Neural progenitor cell (in vitro differentiated cells): ENCODE results near the gene EML2. TPM values are rescaled to one million over a fixed set of nuclear protein-coding genes. Genes with fewer than 3 reads are reported as not detected.
A peak's percentile ranks its signal among the peaks of the same experiment; 100 is the strongest.

ENCODE experiments used
- DNase-seq: peaks from one replicate; pipeline ENCODE4 v3.0.0-alpha.2; 2016; ENCODE audit warnings: low spot score
- H2AFZ ChIP-seq: fragments of 200-600 bp; sonication (generic); replicated peaks from 2 replicates; pipeline ENCODE4 v1.6.1; 2016; ENCODE audit warnings: antibody characterized with exemption
- H3F3A ChIP-seq: fragments of 200-600 bp; sonication (generic); 2 replicates; pipeline ENCODE4 v1.6.1; 2016; ENCODE audit warnings: antibody characterized with exemption, low read depth
- H3K27ac ChIP-seq: fragments of 200-600 bp; sonication (generic); 2 replicates; pipeline ENCODE4 v1.5.1; 2016; ENCODE audit warnings: mild to moderate bottlenecking
- H3K27me3 ChIP-seq: fragments of 200-600 bp; sonication (generic); 2 replicates; pipeline ENCODE4 v1.6.1; 2016; ENCODE audit warnings: mild to moderate bottlenecking, moderate library complexity
- H3K36me3 ChIP-seq: fragments of 200-600 bp; sonication (generic); 2 replicates; pipeline ENCODE4 v1.5.1; 2016
- H3K4me1 ChIP-seq: fragments of 200-600 bp; sonication (generic); 2 replicates; pipeline ENCODE4 v1.6.1; 2016; ENCODE audit warnings: mixed run types
- H3K4me2 ChIP-seq: fragments of 200-600 bp; sonication (generic); 2 replicates; pipeline ENCODE4 v1.6.1; 2016
- H3K4me3 ChIP-seq: fragments of 200-600 bp; sonication (generic); 2 replicates; pipeline ENCODE4 v1.5.1; 2016
- H3K79me2 ChIP-seq: fragments of 200-600 bp; sonication (generic); 2 replicates; pipeline ENCODE4 v1.6.1; 2016; ENCODE audit warnings: low read depth
- H3K9ac ChIP-seq: fragments of 200-600 bp; sonication (generic); 2 replicates; pipeline ENCODE4 v1.6.1; 2016
- H3K9me3 ChIP-seq: fragments of 200-600 bp; sonication (generic); 2 replicates; pipeline ENCODE4 v1.5.1; 2016; ENCODE audit warnings: low read depth
- H4K20me1 ChIP-seq: fragments of 200-600 bp; sonication (generic); 2 replicates; pipeline ENCODE4 v1.6.1; 2016; ENCODE audit warnings: low read depth
- H3K27ac Mint-ChIP-seq: 3 replicates; pipeline ENCODE4 v1.8.0; 2021; ENCODE audit warnings: mixed read lengths
- H3K27me3 Mint-ChIP-seq: 2 replicates; pipeline ENCODE4 v1.8.0; 2022; ENCODE audit warnings: low read depth, mild to moderate bottlenecking, inconsistent platforms, moderate library complexity, mixed read lengths; ENCODE audit not compliant: insufficient read depth
- H3K36me3 Mint-ChIP-seq: 3 replicates; pipeline ENCODE4 v1.8.0; 2021; ENCODE audit warnings: mixed read lengths
- H3K4me1 Mint-ChIP-seq: 3 replicates; pipeline ENCODE4 v1.8.0; 2021; ENCODE audit warnings: mixed read lengths
- H3K4me3 Mint-ChIP-seq: 3 replicates; pipeline ENCODE4 v1.8.0; 2021; ENCODE audit warnings: mild to moderate bottlenecking, moderate library complexity, mixed read lengths
- H3K9me3 Mint-ChIP-seq: 3 replicates; pipeline ENCODE4 v1.8.0; 2020; ENCODE audit warnings: mixed read lengths
- EZH2 ChIP-seq: fragments of 200-600 bp; sonication (generic); IDR thresholded peaks from 2 replicates; pipeline ENCODE4 v1.6.1; 2017; ENCODE audit warnings: antibody characterized with exemption, mild to moderate bottlenecking, moderate library complexity
- EZH2phosphoT487 ChIP-seq: fragments of 200-600 bp; sonication (generic); IDR thresholded peaks from 2 replicates; pipeline ENCODE4 v1.6.1; 2017; ENCODE audit warnings: antibody characterized with exemption
- total RNA-seq: library from RNA; depleted of rRNA; stranded (reverse); fragments of >200 nt; gene quantifications from 2 replicates; pipeline ENCODE4 v1.2.3, GENCODE V29; 2015; ENCODE audit warnings: low replicate concordance
- TF ChIP-seq, protein P1 (sequence below): fragments of 200-600 bp; sonication (generic); IDR thresholded peaks from 2 replicates; pipeline ENCODE4 v1.5.1; 2017; ENCODE audit warnings: antibody characterized with exemption, mild to moderate bottlenecking

The EML2 gene
- total RNA-seq, 1 donor from 2014 or later: 15.9 TPM

DNA sequence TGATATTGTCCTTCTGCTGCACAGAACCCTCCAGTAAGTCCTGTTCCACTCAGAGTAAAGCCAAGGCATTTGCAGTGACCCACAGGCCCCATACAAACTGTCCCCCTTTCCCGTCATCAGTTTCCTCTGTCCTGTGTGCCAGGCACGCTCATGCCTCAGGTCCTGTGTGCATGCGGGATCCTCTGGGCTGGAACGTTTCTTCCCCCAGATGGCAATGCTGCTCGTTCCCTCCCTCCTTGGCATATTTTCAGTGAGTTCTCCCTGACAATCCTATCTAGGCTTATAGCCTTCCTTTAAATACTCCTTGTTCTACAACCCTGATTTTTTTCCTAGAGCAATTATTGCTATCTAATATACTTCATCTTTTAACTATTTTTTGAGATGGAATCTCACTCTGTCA, 60.3 kb downstream of the EML2 start:
- Histone ChIP-seq H3F3A (peaks cover 4% of the 10 kb centered on the region), H3K27me3 (no peaks in the 10 kb centered on the region), H2AFZ (no peak overlapping the region), H3K4me1 (peaks cover 6% of the 10 kb centered on the region), H3K36me3 (no peaks in the 10 kb centered on the region), H3K79me2 (peaks cover 37% of the 10 kb centered on the region), H3K4me3 (no peak overlapping the region), H3K27ac (no peak overlapping the region), H4K20me1 (no peaks in the 10 kb centered on the region), H3K9me3 (no peaks in the 10 kb centered on the region), H3K9ac (no peak overlapping the region), H3K4me2 (no peak overlapping the region)
- TF ChIP-seq EZH2phosphoT487 (no peak), EZH2 (no peak)
- TF ChIP-seq, protein P1, sequence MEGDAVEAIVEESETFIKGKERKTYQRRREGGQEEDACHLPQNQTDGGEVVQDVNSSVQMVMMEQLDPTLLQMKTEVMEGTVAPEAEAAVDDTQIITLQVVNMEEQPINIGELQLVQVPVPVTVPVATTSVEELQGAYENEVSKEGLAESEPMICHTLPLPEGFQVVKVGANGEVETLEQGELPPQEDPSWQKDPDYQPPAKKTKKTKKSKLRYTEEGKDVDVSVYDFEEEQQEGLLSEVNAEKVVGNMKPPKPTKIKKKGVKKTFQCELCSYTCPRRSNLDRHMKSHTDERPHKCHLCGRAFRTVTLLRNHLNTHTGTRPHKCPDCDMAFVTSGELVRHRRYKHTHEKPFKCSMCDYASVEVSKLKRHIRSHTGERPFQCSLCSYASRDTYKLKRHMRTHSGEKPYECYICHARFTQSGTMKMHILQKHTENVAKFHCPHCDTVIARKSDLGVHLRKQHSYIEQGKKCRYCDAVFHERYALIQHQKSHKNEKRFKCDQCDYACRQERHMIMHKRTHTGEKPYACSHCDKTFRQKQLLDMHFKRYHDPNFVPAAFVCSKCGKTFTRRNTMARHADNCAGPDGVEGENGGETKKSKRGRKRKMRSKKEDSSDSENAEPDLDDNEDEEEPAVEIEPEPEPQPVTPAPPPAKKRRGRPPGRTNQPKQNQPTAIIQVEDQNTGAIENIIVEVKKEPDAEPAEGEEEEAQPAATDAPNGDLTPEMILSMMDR: no peak
- peaks cover 2% of the 10 kb centered on the region for H3K36me3 Mint-ChIP-seq
- DNase-seq: no peak
- peaks cover 15% of the 10 kb centered on the region for H3K4me1 Mint-ChIP-seq
- H3K27ac Mint-ChIP-seq: peak overlapping the region; percentile 82
- peaks cover 3% of the 10 kb centered on the region for H3K27me3 Mint-ChIP-seq
- no peaks in the 10 kb centered on the region for H3K9me3 Mint-ChIP-seq
- peak overlapping the region; percentile 62 for H3K4me3 Mint-ChIP-seq

DNA sequence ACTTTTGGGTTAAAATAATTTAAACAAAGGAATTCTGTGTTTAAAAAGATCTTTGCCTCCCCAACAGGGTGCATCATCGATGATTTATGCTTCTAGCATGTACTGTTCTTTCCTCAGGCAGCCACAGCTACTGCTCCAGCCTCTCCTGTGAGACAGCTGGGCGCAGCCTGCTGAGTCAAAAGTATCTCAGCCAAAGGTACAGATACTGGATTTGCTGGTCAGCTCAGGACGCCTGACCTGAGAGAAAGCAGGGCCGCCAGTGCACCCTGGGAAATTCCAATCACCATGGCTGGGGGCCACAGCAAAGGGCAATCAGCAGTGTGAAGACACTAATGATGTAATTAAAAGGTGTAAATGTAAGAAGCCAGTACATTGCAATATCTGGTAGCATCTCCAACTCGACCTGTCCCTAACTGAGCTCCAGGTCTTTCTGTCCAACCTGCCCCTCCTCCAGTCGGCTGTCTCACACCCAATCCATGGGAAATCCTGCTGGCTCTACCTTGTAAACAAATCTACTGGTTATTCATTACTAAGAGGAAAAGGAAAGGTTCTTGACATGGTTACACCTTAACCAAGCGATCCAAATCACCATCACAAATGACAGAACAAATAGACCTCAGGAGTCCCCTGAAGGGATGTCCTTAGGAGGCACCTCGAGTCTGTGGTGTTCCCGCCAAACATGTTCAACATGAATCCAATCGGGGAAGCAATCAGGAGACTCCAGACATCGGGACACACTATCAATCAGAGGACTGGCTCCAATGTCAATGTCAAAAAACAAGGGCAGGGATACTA, 61.9 kb downstream of the EML2 start:
- Histone ChIP-seq H4K20me1 (no peaks in the 10 kb centered on the region), H3K79me2 (peaks cover 21% of the 10 kb centered on the region), H3K36me3 (no peaks in the 10 kb centered on the region), H3K4me2 (no peak overlapping the region), H3K27me3 (no peaks in the 10 kb centered on the region), H3K9me3 (no peaks in the 10 kb centered on the region), H2AFZ (no peak overlapping the region), H3K4me1 (peaks cover 6% of the 10 kb centered on the region), H3K9ac (no peak overlapping the region), H3F3A (peaks cover 7% of the 10 kb centered on the region), H3K4me3 (no peak overlapping the region), H3K27ac (peak overlapping the region; percentile 63)
- H3K9me3 Mint-ChIP-seq: no peaks in the 10 kb centered on the region
- no peak for TF ChIP-seq EZH2phosphoT487
- no peak for TF ChIP-seq EZH2
- TF ChIP-seq, protein P1: no peak
- H3K4me3 Mint-ChIP-seq: peak overlapping the region; percentile 22
- H3K27ac Mint-ChIP-seq: no peak overlapping the region
- H3K27me3 Mint-ChIP-seq: peaks cover 2% of the 10 kb centered on the region
- DNase-seq: no peak
- H3K36me3 Mint-ChIP-seq: peaks cover 4% of the 10 kb centered on the region
- peaks cover 9% of the 10 kb centered on the region for H3K4me1 Mint-ChIP-seq

DNA sequence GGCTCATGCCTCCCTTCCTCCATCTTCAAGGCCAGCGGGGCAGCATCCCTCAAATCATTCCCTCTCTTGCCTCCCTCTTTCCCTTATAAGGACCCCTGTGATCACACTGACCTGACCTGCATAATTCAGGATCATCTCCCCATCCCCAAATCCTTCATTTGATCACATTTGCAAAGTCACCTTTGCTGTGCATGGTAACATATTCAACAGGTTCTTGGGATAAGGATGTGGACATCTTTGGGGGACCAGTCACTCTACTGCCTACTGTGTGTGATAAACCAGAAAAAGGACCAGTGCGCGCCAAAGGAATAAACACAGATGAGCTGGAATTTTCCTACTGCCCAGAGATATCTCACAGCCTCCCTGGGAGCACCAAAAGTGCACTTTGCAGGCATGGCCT, 62.5 kb downstream of the EML2 start:
- Histone ChIP-seq H3K27me3 (no peaks in the 10 kb centered on the region), H3K9ac (no peak overlapping the region), H2AFZ (no peak overlapping the region), H3K4me2 (no peak overlapping the region), H3F3A (peaks cover 10% of the 10 kb centered on the region), H3K79me2 (peaks cover 16% of the 10 kb centered on the region), H4K20me1 (peaks cover 2% of the 10 kb centered on the region), H3K36me3 (no peaks in the 10 kb centered on the region), H3K4me1 (peaks cover 6% of the 10 kb centered on the region), H3K9me3 (no peaks in the 10 kb centered on the region), H3K4me3 (no peak overlapping the region), H3K27ac (peak overlapping the region; percentile 63)
- no peak for DNase-seq
- Mint-ChIP-seq H3K9me3 (no peaks in the 10 kb centered on the region), H3K4me1 (peaks cover 8% of the 10 kb centered on the region), H3K27me3 (peaks cover 2% of the 10 kb centered on the region), H3K36me3 (peaks cover 3% of the 10 kb centered on the region), H3K27ac (no peak overlapping the region), H3K4me3 (no peak overlapping the region)
- TF ChIP-seq, protein P1: no peak
- no peak for TF ChIP-seq EZH2
- TF ChIP-seq EZH2phosphoT487: no peak
